ENCODE measurements around the gene JDP2. TPM values are rescaled to one million over a fixed set of nuclear protein-coding genes. Genes with fewer than 3 reads are reported as not detected.

The JDP2 gene
- total RNA-seq, 1 donor from 2014 or later = 13.4 TPM

DNA sequence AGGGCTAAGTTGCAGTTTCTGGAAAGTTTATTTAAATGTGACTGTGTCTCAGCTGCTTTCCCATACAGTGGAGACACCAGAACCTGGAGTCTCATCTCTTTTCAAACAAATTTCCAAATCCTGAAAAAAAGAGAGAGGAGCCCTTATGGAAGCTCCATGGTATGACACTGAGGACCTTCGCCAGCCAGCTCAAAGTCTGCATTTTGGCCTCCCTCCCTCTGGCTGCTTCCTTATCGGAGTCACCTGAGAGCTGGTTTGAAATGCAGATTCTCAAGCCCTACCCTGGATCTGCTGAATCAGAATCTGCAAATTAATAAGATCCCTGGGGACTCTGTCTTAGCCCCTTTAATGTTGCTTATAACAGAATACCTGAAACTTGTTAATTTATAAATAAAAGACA, 21.7 kb upstream of the JDP2 start:
- no peak for DNase-seq (ENCODE audit: low spot score)
- intact Hi-C loops (cut with DNase I) = no loop called here

DNA sequence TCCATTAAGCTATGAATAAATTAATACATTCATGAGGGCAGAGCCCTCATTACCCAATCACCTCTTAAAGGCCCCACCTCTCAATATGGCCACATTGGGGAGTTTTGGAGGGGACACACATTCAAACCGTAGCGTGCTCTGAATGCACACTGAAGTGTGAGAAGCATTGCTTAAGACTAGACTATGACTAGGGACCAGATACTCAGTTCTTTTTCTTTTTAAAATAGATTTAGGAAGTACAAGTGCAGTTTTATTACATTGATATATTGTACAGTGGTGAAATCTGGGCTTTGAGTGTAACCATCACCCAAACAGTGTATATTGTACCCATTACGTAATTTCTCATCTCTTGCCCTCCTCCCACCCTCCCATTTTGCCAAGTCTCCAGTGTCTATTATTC, 21.0 kb upstream of the JDP2 start:
- DNase-seq (ENCODE audit: low spot score) = no peak
- intact Hi-C loops (cut with DNase I) = no loop called here

DNA sequence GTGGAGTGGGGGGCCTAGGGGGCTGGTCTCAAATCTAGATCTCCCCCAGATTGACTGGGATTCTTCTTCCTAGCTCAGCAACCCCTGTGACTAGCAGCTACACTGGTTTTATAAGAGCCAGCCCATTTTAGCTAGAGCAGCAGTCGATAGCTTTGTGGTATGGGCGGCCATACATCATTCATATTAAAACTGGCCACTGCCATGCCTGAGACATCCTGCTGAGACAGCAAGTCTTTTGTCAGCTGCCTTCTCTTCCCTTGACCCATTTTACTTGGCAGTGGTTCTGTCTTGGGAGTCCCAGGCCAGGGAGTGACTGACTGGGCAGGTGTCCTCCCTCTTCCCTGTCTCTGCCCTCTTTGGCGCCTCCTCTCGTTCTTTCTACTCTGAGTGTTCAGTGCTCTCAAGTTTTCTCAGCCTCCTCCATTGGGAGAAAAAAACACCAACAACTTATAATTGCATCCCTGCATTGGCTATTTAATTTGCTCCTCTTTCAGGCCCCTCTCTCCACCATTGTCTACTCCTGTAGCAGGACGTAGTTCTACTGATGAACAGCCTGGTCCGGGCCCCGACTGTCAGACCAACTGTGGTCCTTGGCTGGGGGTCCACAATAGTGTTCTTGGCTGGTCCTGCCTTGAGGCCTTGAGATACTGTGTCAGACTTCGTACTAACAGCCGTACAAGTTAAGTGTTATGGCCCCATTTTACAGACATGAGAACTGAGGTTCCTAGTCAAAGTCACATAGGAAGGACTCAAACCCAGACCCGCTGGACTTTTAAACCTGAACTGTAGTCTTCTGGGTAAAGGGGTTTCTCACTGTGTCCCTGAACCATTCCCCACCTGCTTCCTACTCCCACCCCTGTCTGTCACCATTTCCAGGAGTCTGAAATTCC, 18.3 kb upstream of the JDP2 start:
- no peak for DNase-seq (ENCODE audit: low spot score)
- intact Hi-C loops (cut with DNase I) = no loop called here

DNA sequence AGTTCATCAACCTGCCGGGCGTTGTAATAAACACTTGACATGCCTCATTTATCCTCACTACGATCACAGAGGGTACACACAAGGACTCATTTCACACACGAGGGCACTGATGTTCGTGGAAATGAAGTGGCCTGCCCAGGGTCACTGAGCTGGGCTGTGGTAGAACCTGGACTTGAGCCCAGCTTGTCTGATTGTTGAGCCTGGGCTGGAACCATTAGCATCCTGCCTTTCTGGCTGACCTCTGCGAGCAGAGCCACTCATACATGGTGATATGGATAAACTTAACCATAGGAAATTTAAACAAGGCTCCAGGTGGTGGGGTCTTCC, 16.6 kb upstream of the JDP2 start:
- intact Hi-C loops (cut with DNase I) = no loop called here
- DNase-seq (ENCODE audit: low spot score) = no peak

DNA sequence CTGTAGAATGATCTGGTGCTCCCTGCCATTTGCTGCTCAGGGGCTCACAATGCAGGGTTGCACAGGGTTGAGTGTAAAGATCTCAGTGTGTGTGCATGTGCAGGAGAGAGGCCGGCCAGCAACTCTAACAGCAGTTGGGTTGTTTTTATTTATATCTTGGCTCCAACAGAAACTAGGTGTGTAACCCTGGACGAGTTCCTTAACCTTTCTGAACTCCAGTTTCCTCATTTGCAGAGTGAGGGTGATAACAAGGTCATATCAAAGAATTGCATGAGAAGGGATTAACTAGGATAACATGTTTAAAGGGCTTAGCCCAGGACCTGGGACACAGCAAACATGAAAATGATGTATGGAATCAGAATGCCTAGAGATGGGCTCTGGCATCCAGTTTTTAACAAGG, 14.8 kb upstream of the JDP2 start:
- intact Hi-C loops (cut with DNase I) = no loop called here

DNA sequence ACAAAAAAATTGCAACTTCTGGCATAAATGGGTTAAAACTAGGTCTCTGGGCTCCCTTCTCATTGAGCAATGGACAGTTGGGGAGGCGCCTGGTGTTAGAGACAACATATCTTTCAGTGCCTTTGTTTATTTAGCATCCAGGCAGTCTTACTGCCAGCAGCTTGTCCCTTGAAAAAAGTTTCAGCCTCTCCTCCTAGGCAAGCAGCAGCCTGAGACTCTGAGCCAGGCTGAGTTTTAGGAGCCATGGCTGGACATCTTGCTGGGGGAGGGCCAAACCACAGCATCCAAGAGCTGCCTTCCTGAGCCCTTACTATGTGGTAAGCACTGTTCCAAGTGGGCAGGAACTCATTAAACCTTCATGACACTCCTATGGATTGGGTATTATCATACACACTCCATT, 10.1 kb upstream of the JDP2 start:
- intact Hi-C loops (cut with DNase I) = no loop called here
- no peak for DNase-seq (ENCODE audit: low spot score)

More for the DNA sequence above, 14.8 kb upstream of the JDP2 start:
- DNase-seq (ENCODE audit: low spot score) = no peak

DNA sequence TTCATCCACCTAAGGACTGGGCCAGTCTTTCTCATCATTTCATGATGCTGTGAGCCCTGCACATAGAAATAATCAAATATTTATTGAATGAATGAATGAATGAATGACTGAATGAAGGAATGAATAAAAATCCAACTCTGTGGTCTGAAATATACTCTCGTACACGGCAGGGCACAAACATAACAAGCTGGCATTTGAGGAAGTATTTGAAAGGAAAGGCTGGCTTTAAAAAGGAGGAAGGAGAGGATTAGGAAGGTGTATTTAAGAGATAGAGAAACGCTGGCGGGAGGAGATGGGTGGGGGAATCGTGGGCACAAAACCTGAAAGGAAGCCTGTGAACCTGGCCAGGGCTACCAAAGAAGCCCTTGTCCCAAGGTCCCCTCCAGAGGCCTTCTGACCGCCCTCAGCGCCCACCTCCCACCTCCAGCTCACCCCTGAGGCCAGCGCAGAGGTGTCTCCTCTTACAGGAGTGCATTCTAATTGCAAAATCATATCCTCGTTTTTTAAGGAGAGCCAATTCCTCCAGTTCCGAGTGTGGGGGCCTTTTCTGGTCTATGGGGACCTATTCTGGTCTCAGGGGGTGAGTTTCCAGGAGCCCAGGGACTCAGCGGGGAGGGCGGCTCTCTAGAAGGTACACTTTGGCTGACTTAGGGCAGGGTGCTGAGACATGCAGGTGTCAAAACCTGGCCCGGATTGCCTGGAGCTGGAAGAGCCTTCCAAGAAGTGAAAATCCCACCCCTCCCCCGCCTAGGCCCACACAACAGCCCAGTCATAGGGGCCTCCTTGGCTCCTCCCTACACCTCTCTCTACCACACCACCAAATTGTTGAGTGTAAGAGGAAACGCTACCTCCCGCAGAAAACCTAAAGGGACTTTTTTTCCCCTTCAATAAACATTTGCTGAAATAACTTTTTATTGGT, 8.7 kb upstream of the JDP2 start:
- no peak for DNase-seq (ENCODE audit: low spot score)

DNA sequence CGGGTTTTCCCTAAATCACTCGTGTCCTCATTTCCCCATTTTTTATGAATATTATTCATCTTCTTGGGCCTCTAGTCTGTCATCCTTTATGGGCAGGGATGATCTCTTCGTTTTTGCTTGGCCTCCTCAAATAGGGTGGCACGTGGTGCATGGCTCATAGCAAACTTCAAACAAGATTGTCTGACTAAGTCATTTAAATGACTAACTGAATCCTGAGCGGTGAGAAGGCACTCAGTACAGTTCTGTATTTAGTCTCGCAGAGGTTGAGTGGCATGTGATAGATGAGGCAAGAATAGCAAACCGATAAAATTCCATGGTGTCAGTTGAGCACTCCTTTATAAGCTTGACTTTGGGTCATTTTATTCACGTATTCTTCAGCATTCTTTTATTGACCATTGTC, 5.7 kb upstream of the JDP2 start:
- intact Hi-C loops (cut with DNase I) = no loop called here
- DNase-seq (ENCODE audit: low spot score) = no peak

More for the DNA sequence above, 8.7 kb upstream of the JDP2 start:
- intact Hi-C loops (cut with DNase I) = no loop called here

DNA sequence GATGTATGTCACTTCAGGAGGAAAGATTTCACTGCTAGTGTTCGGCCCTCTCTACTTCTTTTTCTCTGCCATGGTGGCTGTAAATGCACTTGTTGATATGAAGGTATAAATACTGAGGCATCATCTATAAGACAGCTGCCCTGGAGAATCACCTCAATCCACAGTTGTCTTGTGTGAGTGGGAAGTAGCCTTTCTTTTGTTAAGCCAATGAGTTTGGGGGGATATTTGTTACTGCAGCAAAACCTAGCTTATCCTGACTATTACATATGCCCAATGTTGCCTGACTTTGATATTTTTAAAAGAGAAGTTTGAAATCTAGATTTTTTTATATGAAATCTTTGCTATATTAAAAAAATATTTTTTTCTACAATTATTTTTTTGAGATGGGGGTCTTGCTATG, 3.3 kb upstream of the JDP2 start:
- no peak for DNase-seq (ENCODE audit: low spot score)
- intact Hi-C loops (cut with DNase I) = no loop called here

DNA sequence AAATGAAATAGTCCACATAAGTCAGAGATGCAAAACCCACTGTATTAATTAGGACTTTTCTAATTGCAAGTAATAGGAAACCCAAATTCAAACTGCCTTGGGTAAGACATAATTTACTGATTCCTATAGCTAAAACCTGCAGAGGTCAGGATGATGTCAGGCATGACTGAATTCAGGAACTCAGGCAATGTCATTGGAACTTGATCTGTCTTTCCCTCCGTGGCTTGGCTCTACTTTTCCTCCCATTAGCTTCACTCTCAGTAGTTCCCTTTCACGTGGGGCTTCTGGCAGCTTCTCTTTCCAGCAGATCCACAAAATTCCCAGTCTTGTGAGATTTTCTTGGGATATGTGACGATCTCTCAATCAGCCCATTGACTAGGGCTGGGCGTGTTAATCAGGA, 2.4 kb upstream of the JDP2 start:
- no peak for DNase-seq (ENCODE audit: low spot score)
- intact Hi-C loops (cut with DNase I) = loop anchor here (5.0 kb wide), 1 partner anchor 118 kb away; no protein-coding TSS in a partner anchor

DNA sequence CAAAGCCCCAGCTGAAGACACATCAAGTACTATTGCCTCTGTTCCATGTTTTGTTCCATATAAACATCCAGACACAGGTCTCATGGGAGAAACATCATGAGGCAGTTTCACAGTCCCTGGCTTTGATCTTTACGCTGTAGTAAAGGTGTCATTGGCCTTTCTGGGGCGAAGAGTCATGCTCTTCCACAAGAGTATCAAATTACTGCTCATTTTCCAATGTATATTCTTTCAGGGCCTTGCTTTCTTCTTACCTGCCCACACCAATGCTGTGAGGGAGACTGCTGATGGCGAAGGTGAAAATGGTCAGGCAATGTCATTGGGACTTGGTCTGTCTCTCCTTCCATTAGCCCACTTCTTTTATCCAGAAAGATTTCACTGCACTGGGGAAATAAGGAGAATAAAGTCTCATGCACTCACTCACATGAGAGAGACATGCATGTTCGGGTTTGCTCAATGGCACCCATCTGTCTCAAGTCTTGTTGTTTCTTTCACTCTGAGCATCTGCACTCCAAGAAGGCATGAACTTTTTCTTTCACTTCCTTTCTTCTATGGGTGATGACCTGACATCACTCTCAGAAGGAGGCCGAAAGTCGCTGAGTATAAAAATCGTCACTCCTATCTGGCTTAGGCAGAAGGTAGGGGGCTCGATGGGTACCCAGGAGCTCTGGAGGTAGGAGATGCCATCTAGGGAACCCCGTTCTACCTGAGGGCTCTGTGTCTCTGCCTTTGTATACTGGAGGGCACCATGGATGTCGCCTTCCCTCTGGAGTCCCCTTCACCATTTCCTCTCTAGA, 1.3 kb upstream of the JDP2 start:
- intact Hi-C loops (cut with DNase I) = loop anchor here (5.0 kb wide), 1 partner anchor 119 kb away; no protein-coding TSS in a partner anchor
- DNase-seq (ENCODE audit: low spot score) = no peak

DNA sequence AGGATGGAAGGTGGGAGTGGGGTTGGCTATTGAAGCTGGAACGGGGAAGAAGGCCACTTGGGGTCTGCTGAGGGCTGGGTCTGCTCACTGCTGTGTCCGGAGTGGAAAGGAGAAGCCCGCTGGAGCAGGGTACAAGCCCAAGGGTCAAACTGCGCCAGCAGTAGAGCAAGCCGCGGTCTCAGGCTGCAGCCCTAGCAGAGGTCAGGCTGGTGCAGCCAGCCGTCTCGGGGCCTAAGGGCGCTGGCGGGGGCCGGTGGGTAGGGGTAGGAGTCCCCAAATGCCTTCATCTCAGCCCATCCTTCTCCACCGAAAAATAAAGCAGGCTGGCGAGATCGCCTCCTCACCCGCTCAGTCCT, 718 bp upstream of the JDP2 start:
- DNase-seq (ENCODE audit: low spot score) = peak; percentile 78
- intact Hi-C loops (cut with DNase I) = loop anchor here (5.0 kb wide), 1 partner anchor 120 kb away; no protein-coding TSS in a partner anchor

DNA sequence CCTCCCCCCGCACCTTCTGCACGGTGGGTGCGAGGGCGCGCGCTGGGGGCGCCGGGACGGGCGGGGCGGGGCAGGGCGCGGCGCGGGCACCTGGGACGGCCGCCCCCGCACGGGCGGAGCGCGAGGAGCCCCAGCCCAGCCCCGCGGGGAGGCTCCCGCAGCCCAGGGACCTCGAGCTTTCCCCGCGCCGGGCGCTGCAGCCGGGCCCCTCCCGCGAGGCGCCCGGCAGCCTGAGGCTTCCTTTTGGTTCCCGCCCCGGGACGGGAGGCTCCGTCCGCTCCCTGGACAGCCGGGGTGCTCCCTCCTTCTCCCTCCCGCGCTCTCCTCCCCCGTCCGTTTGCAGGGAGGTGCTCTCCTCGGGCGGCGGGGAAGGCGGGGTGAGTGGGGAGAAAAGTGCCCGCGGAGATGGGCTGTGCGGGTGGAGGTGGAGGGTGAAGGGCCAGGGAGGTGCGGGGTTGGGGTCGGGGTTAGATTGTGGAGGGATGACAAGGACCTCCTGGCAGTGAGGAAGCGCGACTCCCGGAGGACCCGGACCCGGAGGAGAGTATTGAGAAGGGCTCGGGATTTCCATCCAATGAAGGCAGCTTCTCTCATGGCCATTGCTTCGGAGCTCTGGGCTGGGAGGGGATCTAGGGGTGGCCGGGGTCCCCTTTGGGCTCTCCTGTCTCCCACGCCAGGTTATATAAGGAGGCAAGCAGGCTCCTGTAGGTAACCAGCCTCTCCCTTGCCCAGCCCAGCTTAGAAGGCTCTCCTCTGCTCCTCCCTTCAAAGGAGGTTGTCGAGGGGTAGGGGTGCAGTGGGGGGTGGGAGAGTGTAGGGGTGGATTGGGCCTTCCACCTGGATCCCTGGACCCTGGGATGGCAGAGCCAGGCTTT, 645 bp downstream of the JDP2 start:
- peak; percentile 81 for DNase-seq (ENCODE audit: low spot score)
- intact Hi-C loops (cut with DNase I) = loop anchor here (5.0 kb wide), 1 partner anchor 121 kb away; no protein-coding TSS in a partner anchor

DNA sequence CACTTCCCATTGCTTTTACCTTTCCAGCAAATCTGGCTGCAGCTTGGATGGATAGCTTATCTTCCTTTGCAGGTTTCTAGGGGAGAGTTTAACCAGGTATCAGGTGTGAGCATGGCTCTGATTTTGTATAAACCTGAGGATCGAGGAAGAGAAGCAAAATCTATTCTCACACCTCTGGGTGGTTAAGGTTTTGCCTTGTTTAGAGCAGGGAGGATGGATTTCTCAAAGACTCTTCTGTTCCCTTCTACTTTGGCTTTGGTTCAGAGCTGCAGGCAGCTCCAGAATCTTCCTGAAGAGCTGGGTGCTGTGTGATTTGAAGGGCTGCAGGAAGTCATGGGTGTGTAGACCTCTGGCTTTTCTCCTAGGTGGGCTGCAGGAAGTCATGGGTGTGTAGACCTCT, 1.7 kb downstream of the JDP2 start:
- intact Hi-C loops (cut with DNase I) = loop anchor here (5.0 kb wide), 1 partner anchor 122 kb away; no protein-coding TSS in a partner anchor
- DNase-seq (ENCODE audit: low spot score) = no peak

DNA sequence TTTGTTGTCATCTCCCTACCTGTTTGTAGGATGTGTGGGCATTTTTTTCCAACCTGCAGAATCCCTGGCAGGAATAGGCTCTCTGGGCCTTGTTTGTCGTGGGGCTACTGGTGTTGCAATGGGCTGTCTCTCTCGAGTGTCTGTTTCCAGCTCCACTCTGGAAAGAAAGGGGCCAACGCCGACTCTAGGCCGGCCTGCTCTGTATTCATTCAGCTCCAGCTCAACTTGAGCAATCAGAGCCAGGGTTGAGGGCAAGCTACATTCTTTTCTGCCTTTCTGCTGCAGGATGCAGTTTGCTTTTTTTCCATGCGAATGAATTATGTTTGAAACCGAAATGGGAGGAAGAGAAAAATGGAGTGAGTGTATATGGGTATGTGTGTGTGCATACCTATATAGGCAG, 2.3 kb downstream of the JDP2 start:
- intact Hi-C loops (cut with DNase I) = no loop called here
- no peak for DNase-seq (ENCODE audit: low spot score)

DNA sequence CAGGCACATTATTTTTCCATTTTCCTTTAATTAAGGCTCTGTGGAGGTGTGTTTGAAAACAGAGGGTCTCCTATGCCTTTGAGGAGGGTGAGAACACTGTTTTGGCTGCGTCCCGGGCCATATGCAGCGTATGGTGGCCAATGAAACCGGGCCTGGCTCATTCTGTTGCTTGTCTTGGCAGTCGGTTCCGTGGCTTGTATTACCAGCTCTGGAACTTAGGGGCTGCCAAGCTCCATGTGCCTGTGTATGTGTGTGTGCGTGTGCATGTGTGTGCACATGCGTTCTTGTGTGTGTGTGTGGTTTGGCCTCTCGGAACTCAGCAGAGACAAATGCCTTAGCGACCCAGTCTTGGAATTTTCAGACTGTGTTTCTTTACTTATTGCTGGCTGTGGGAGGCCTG, 2.7 kb downstream of the JDP2 start:
- no peak for DNase-seq (ENCODE audit: low spot score)
- intact Hi-C loops (cut with DNase I) = no loop called here

DNA sequence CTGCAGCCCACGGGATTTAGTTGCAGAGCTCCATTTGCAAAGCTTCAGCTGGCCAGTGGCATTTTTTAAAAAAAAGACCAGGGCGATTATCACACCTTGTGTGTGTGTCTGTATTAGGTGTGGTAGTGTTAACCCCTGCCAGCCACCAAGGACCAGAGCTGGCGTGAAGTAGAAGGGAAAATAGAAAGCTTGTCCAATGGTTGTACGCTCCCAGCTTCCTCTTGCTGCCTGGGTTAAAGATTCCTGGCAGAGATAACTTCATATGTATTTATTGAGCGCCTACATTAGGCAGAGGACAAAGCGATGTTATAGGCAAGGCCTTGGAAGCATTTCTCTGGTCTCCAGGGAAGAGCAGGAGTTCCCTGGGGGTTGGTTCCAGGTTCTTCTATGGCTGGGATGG, 3.2 kb downstream of the JDP2 start:
- no peak for DNase-seq (ENCODE audit: low spot score)
- intact Hi-C loops (cut with DNase I) = no loop called here

DNA sequence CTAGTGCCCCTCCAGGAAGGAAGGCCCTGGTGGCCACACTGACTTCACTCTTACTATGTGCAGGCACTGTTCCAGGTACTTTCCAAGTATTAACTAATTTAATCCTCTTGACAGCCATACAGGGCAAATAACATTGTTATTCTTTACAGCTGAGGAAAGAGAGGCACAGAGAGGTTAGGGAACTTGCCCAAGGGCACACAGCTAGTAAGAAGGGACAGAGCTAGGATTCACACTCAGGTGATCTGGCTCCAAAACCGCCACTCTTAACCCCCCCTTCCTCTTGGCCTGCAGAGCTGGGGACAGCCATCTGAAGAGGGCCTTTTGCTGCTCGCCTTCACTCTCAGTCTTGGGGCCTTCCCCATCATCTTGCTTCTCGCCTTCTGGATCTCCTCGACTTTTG, 4.0 kb downstream of the JDP2 start:
- DNase-seq (ENCODE audit: low spot score) = no peak
- intact Hi-C loops (cut with DNase I) = no loop called here

DNA sequence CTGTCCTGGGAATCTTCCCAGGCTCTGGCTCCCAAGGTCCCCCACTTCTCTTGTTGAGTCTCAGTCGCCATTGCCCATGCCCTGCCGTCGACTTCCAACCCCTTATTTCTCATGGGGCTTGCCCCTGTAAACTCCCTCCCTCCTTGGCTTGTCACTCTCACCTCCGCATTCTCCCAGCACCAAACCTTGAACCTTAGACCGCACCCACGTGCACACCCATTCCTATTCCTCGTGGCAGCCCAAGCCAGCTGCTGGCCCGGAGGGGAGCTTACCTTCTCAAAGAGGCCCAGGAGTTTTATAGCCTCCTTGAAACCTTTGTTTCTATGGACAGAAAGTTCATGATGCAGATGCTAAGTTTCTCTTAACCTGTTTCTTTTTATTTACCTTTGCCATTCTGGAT, 4.6 kb downstream of the JDP2 start:
- intact Hi-C loops (cut with DNase I) = no loop called here
- DNase-seq (ENCODE audit: low spot score) = no peak
